SK-N-MC (cell line): ENCODE results near the gene ZMIZ1.

Source experiments
- EZH2 ChIP-seq: fragments of 200-600 bp; sonication (generic); IDR thresholded peaks from one replicate; pipeline ENCODE4 v1.6.1; 2017; ENCODE audit warnings: antibody characterized with exemption
- FOXP2 ChIP-seq: optimal IDR thresholded peaks from 2 replicates; pipeline ENCODE3; 2011; ENCODE audit warnings: mild to moderate bottlenecking, moderate library complexity; ENCODE audit not compliant: insufficient read depth; ENCODE audit errors: extremely low read length, control extremely low read depth
- POLR2AphosphoS5 ChIP-seq: IDR thresholded peaks from 2 replicates; pipeline ENCODE4 v1.6.1; 2012; ENCODE audit warnings: mild to moderate bottlenecking, low read depth, low read length, borderline replicate concordance

DNA sequence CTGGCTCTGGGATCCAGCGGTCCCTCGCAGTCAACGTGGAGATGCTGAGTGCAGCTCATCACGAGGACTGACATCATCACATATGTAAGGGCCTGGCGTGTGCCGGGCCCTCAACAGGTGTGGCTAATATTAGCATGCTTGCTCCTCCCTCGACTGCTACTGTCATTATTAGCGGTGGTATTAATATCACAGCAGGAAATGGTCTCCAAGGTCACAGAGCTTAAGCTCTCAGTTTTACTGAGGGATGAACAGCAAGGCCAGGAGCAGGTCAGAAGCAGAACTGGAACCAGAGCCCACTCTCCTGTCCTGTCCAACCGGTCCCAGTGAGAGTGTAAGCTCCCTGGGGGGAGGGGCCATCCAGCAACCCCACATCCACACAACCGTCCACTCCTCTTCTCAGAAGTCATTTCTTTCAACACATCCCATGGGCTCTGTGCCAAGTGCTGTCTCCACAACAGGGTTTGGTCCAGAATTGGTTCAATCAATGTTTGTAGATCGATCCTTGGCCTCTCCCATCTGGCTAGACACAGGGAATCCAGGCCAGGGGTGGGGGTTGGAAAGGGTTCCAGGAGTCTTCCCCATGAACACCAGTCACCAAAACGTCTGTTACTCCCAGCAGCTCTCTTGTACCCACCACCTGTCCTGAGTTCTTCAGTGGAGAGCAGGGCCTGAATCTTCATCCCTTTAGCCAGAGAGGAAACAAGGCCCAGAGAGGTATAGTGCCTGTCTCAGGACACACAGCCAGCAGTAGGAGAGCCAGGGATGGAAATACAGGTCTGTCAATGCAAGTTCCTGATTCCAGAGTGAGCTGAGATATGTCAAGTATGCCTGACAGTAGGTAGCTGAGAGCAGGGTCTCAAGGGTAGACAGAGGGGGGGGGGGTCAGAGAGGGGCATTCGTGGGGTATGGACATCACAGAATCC, 45.3 kb upstream of the ZMIZ1 start:
- TF ChIP-seq EZH2 (no peak), POLR2AphosphoS5 (no peak), FOXP2 (no peak)
